Ishikawa (cell line): ENCODE measurements around the gene EIF2A.

ENCODE experiments used
- CEBPB ChIP-seq: IDR thresholded peaks from 2 replicates; pipeline ENCODE4 v1.6.1; 2012
- CREB1 ChIP-seq: IDR thresholded peaks from 2 replicates; pipeline ENCODE4 v1.6.1; 2012; ENCODE audit warnings: low read depth
- EP300 ChIP-seq: IDR thresholded peaks from 2 replicates; pipeline ENCODE4 v1.6.1; 2012; ENCODE audit warnings: borderline replicate concordance
- FOXM1 ChIP-seq: IDR thresholded peaks from 2 replicates; pipeline ENCODE4 v1.6.1; 2012; ENCODE audit warnings: low read depth, borderline replicate concordance
- MAX ChIP-seq: IDR thresholded peaks from 2 replicates; pipeline ENCODE4 v1.6.1; 2012
- REST ChIP-seq: IDR thresholded peaks from 2 replicates; pipeline ENCODE4 v1.6.1; 2012; ENCODE audit warnings: low read depth, mild to moderate bottlenecking
- TAF1 ChIP-seq: IDR thresholded peaks from 2 replicates; pipeline ENCODE4 v1.6.1; 2012; ENCODE audit warnings: low read depth, mild to moderate bottlenecking
- TEAD4 ChIP-seq: IDR thresholded peaks from 2 replicates; pipeline ENCODE4 v1.6.1; 2012
- YY1 ChIP-seq: IDR thresholded peaks from 2 replicates; pipeline ENCODE4 v1.6.1; 2012; ENCODE audit warnings: low read depth
- ZBTB7A ChIP-seq: IDR thresholded peaks from 2 replicates; pipeline ENCODE4 v1.6.1; 2012; ENCODE audit warnings: low read depth

GRCh38 chr3:150597646-150598045 is 51.1 kb downstream of the EIF2A start:
- TF ChIP-seq CEBPB (no peak), YY1 (no peak), EP300 (no peak), ZBTB7A (no peak), TEAD4 (no peak), CREB1 (no peak), TAF1 (no peak), FOXM1 (no peak), REST (no peak), MAX (no peak)
